Amniotic epithelial cell (primary cell): ENCODE measurements around the gene MAP2K3.
"Not testable (repeated sequence)": the region's sequence is repeated elsewhere in the genome, so short reads cannot be mapped to it uniquely, and the experiment has no call there.

ENCODE experiments used
- DNase-seq: peaks from one replicate; pipeline ENCODE4 v3.0.0-alpha.2; 2010; ENCODE audit warnings: low read depth

Gene MAP2K3

GRCh38 chr17:21296097-21297025 lies 11.8 kb downstream of the MAP2K3 start:
- DNase-seq: peak; percentile 24

GRCh38 chr17:21297026-21297520 lies 12.6 kb downstream of the MAP2K3 start:
- DNase-seq: no peak

GRCh38 chr17:21297597-21297996 lies 13.1 kb downstream of the MAP2K3 start:
- DNase-seq: no peak

GRCh38 chr17:21298056-21298982 lies 13.8 kb downstream of the MAP2K3 start:
- no peak for DNase-seq

GRCh38 chr17:21298983-21299519 lies 14.5 kb downstream of the MAP2K3 start:
- DNase-seq: no peak

- DNase-seq: no peak
These were observed 15.6 kb downstream of the MAP2K3 start for GRCh38 chr17:21299981-21300600.

- DNase-seq: no peak
These were observed 16.4 kb downstream of the MAP2K3 start for GRCh38 chr17:21300601-21301571.

GRCh38 chr17:21301593-21302550 lies 17.4 kb downstream of the MAP2K3 start:
- DNase-seq: no peak

- no peak for DNase-seq
These were observed 18.4 kb downstream of the MAP2K3 start for GRCh38 chr17:21302711-21303425.

GRCh38 chr17:21303441-21304065 lies 19.0 kb downstream of the MAP2K3 start:
- no peak for DNase-seq

- no peak for DNase-seq
These were observed 19.6 kb downstream of the MAP2K3 start for GRCh38 chr17:21304091-21304490.

GRCh38 chr17:21304551-21305151 lies 20.1 kb downstream of the MAP2K3 start:
- not testable (repeated sequence) for DNase-seq

GRCh38 chr17:21305431-21306180 lies 21.1 kb downstream of the MAP2K3 start:
- DNase-seq: not testable (repeated sequence)

GRCh38 chr17:21306611-21307272 lies 22.2 kb downstream of the MAP2K3 start:
- not testable (repeated sequence) for DNase-seq

- not testable (repeated sequence) for DNase-seq
These were observed 22.7 kb downstream of the MAP2K3 start for GRCh38 chr17:21307273-21307625.

GRCh38 chr17:21308931-21309381 lies 24.4 kb downstream of the MAP2K3 start:
- not testable (repeated sequence) for DNase-seq
